CD14-positive monocyte (primary cell): ENCODE data around the gene TRABD2A. TPM values are rescaled to one million over a fixed set of nuclear protein-coding genes. Genes with fewer than 3 reads are reported as not detected.

ENCODE experiments used
- DNase-seq, 3 donors: peaks; one replicate each; pipeline ENCODE4 v3.0.0-alpha.2; 2011 to 2022
- H2AFZ ChIP-seq: 2 replicates; pipeline ENCODE4 v1.6.0; 2012; ENCODE audit warnings: mild to moderate bottlenecking, low read depth, low read length, inconsistent platforms; ENCODE audit not compliant: insufficient read depth, poor library complexity, severe bottlenecking
- H3K27ac ChIP-seq, 2 donors: 1 replicate in 1 of 2; 2 replicates in 1 of 2; pipeline ENCODE4 v1.5.1; 2012 to 2013; ENCODE audit warnings: low read length in 2 of 2, control low read depth in 1 of 2, inconsistent platforms in 1 of 2, low read depth in 1 of 2, mild to moderate bottlenecking in 1 of 2
- H3K27me3 ChIP-seq, 2 donors: one replicate each; pipeline versions ENCODE4 v1.6.0 to v1.6.1; 2011 to 2013; ENCODE audit warnings: low read length in 2 of 2; ENCODE audit not compliant: control insufficient read depth in 2 of 2, insufficient read depth in 2 of 2
- H3K36me3 ChIP-seq, 2 donors: replicated peaks in 1 of 2; 1 replicate in 1 of 2; 2 replicates in 1 of 2; pipeline versions ENCODE4 v1.5.1 to v1.6.1; 2012 to 2013; ENCODE audit warnings: low read length in 2 of 2, control low read depth in 1 of 2, inconsistent platforms in 1 of 2, mild to moderate bottlenecking in 1 of 2; ENCODE audit not compliant: insufficient read depth in 2 of 2, control insufficient read depth in 1 of 2
- H3K4me1 ChIP-seq, 2 donors: 1 replicate in 1 of 2; 2 replicates in 1 of 2; pipeline versions ENCODE4 v1.5.1 to v1.6.1; 2012 to 2013; ENCODE audit warnings: low read length in 2 of 2, control low read depth in 1 of 2, inconsistent platforms in 1 of 2, mild to moderate bottlenecking in 1 of 2, moderate library complexity in 1 of 2; ENCODE audit not compliant: insufficient read depth in 2 of 2, control insufficient read depth in 1 of 2
- H3K4me2 ChIP-seq: replicated peaks from 2 replicates; pipeline ENCODE3; 2012; ENCODE audit warnings: low read length, moderate library complexity, mild to moderate bottlenecking; ENCODE audit not compliant: poor library complexity, severe bottlenecking; ENCODE audit errors: extremely low read depth
- H3K4me3 ChIP-seq, 3 experiments: fragments of 200-600 bp in 1 of 3; sonication (generic) in 1 of 3; replicated peaks in 1 of 3; 1 replicate in 2 of 3; 2 replicates in 1 of 3; pipeline ENCODE4 v1.5.1; 2011 to 2013; ENCODE audit warnings: low read length in 3 of 3, mild to moderate bottlenecking in 3 of 3, control low read depth in 2 of 3, low read depth in 2 of 3, inconsistent platforms in 1 of 3, moderate library complexity in 1 of 3
- H3K79me2 ChIP-seq: 2 replicates; pipeline ENCODE4 v1.6.0; 2012; ENCODE audit warnings: mild to moderate bottlenecking, control low read depth, inconsistent platforms, low read length, moderate library complexity; ENCODE audit not compliant: insufficient read depth
- H3K9ac ChIP-seq: 2 replicates; pipeline ENCODE4 v1.6.0; 2017; ENCODE audit warnings: low read length, mild to moderate bottlenecking; ENCODE audit not compliant: insufficient read depth, poor library complexity, severe bottlenecking
- H3K9me3 ChIP-seq, 2 donors: replicated peaks in 1 of 2; 1 replicate in 1 of 2; 2 replicates in 1 of 2; pipeline versions ENCODE4 v1.5.1 to v1.6.1; 2012 to 2013; ENCODE audit warnings: low read length in 2 of 2, control low read depth in 1 of 2; ENCODE audit not compliant: control insufficient read depth in 1 of 2, insufficient read depth in 1 of 2
- H4K20me1 ChIP-seq: 2 replicates; pipeline ENCODE4 v1.6.0; 2012; ENCODE audit warnings: mild to moderate bottlenecking, low read length, control low read depth, moderate library complexity; ENCODE audit not compliant: insufficient read depth
- H3K27ac Mint-ChIP-seq, 7 donors: one replicate each; pipeline ENCODE4 v1.8.0; 2020; ENCODE audit warnings: mild to moderate bottlenecking in 7 of 7, mixed read lengths in 7 of 7, moderate library complexity in 6 of 7, inconsistent platforms in 2 of 7
- H3K27me3 Mint-ChIP-seq, 3 donors: one replicate each; pipeline ENCODE4 v1.8.0; 2021 to 2022; ENCODE audit warnings: low read depth in 3 of 3, mild to moderate bottlenecking in 3 of 3, mixed read lengths in 3 of 3, moderate library complexity in 3 of 3, inconsistent platforms in 1 of 3
- H3K36me3 Mint-ChIP-seq, 2 donors: one replicate each; pipeline ENCODE4 v1.8.0; 2020; ENCODE audit warnings: mixed read lengths in 2 of 2, inconsistent platforms in 1 of 2, mild to moderate bottlenecking in 1 of 2
- H3K4me1 Mint-ChIP-seq: one replicate; pipeline ENCODE4 v1.8.0; 2020; ENCODE audit warnings: mild to moderate bottlenecking, mixed read lengths
- H3K4me3 Mint-ChIP-seq, 2 donors: one replicate each; pipeline ENCODE4 v1.8.0; 2020; ENCODE audit warnings: mild to moderate bottlenecking in 2 of 2, mixed read lengths in 2 of 2, moderate library complexity in 1 of 2
- H3K9me3 Mint-ChIP-seq, 7 donors: one replicate each; pipeline ENCODE4 v1.8.0; 2020 to 2022; ENCODE audit warnings: mixed read lengths in 7 of 7, mild to moderate bottlenecking in 6 of 7, moderate library complexity in 6 of 7, inconsistent platforms in 2 of 7
- CTCF ChIP-seq: fragments of 200-600 bp; IDR thresholded peaks from one replicate; pipeline ENCODE4 v1.8.0; 2022; ENCODE audit warnings: antibody characterized with exemption, mild to moderate bottlenecking
- WGBS: methylation state at CpG from one replicate; pipeline ENCODE4 v1.1.5; 2013; ENCODE audit warnings: missing lambda C conversion rate; ENCODE audit not compliant: insufficient coverage; 5-methylcytosine and 5-hydroxymethylcytosine counted together
- intact Hi-C, 2 donors: fragments of 100-400 bp; cut with micrococcal nuclease; formaldehyde crosslinking; loops; one replicate each; pipeline versions ENCODE4 v1.15.0 to v1.15.1; 2023
- polyA plus RNA-seq, 3 donors: library from polyadenylated mRNA; depleted of rRNA in 1 of 3; unstranded in 2 of 3; stranded (reverse) in 1 of 3; fragments of 300-500 nt in 2 of 3; fragments of >200 nt in 1 of 3; fragmentation: Illumina TruSeq in 2 of 3; gene quantifications; 1 replicate in 2 of 3; 2 replicates in 1 of 3; pipeline ENCODE4 v1.2.3, GENCODE V29; 2012 to 2021

TRABD2A gene
- polyA plus RNA-seq, 3 donors: 0.53 to 0.95 (median 0.79) TPM

GRCh38 chr2:84925724-84926376 is 45.0 kb upstream of the TRABD2A start:
- H3K4me2 ChIP-seq: peak overlapping the region; percentile 87
- peaks cover 0 to 1% (median 0%) of the 10 kb centered on the region in 7 donors for H3K9me3 Mint-ChIP-seq
- no peaks in the 10 kb centered on the region for H3K36me3 Mint-ChIP-seq
- no peak overlapping the region for H3K9ac ChIP-seq
- no peak overlapping the region for H3K27ac ChIP-seq
- peak; percentile 98 for TF ChIP-seq CTCF
- no peaks in the 10 kb centered on the region for H3K27me3 ChIP-seq
- WGBS: 5% methylated on average over 29 of the region's 34 CpGs
- no peaks in the 10 kb centered on the region for H3K79me2 ChIP-seq
- H2AFZ ChIP-seq: peak overlapping the region; percentile 87
- H3K4me3 ChIP-seq: peak overlapping the region in 2 of 3 experiments; percentile 6 to 73
- H3K27me3 Mint-ChIP-seq: peaks cover 7 to 14% (median 9%) of the 10 kb centered on the region in 3 donors
- intact Hi-C loops: loop anchor here in 1 of 2 donors (2.0 to 5.0 kb wide), 3 partner anchors 36 to 431 kb away; partner anchors contain the start of gene TRABD2A
- H3K4me1 ChIP-seq: peaks cover 32 to 36% of the 10 kb centered on the region in 2 donors
- peak; percentile 95 to 98 (median 96) for DNase-seq
- peak overlapping the region; percentile 45 to 84 (median 80) for H3K27ac Mint-ChIP-seq
- peaks cover 30% of the 10 kb centered on the region for H3K4me1 Mint-ChIP-seq
- no peaks in the 10 kb centered on the region for H3K9me3 ChIP-seq
- H3K36me3 ChIP-seq: no peaks in the 10 kb centered on the region
- no peaks in the 10 kb centered on the region for H4K20me1 ChIP-seq
- peak overlapping the region; percentile 76 to 92 for H3K4me3 Mint-ChIP-seq

GRCh38 chr2:84925336-84925723 is 44.4 kb upstream of the TRABD2A start:
- Histone ChIP-seq H3K4me3 (no peak overlapping the region), H3K9me3 (no peaks in the 10 kb centered on the region), H3K4me2 (peak overlapping the region; percentile 87), H3K36me3 (no peaks in the 10 kb centered on the region), H4K20me1 (no peaks in the 10 kb centered on the region), H3K79me2 (no peaks in the 10 kb centered on the region), H3K27ac (no peak overlapping the region), H3K4me1 (peaks cover 35 to 39% of the 10 kb centered on the region in 2 donors), H3K9ac (no peak overlapping the region), H2AFZ (no peak overlapping the region), H3K27me3 (no peaks in the 10 kb centered on the region)
- H3K4me1 Mint-ChIP-seq: peaks cover 33% of the 10 kb centered on the region
- no peak for TF ChIP-seq CTCF
- intact Hi-C loops: loop anchor here in 1 of 2 donors (5.0 kb wide), 2 partner anchors 37 to 43 kb away; partner anchors contain the start of gene TRABD2A
- peak overlapping the region in 6 of 7 donors; percentile 45 to 84 (median 64) for H3K27ac Mint-ChIP-seq
- H3K4me3 Mint-ChIP-seq: no peak overlapping the region
- no peak for DNase-seq
- H3K36me3 Mint-ChIP-seq: no peaks in the 10 kb centered on the region
- 93% methylated on average over 2 of the region's 2 CpGs for WGBS
- peaks cover 7 to 14% (median 9%) of the 10 kb centered on the region in 3 donors for H3K27me3 Mint-ChIP-seq
- H3K9me3 Mint-ChIP-seq: peaks cover 0 to 1% (median 0%) of the 10 kb centered on the region in 7 donors
